IMR-90 (cell line): ENCODE results near the gene POU2F1. TPM values are rescaled to one million over a fixed set of nuclear protein-coding genes. Genes with fewer than 3 reads are reported as not detected.

Experiments
- ATAC-seq: fragments of 200-7000 bp; cut with Tn5 transposase; 2 replicates; pipeline ENCODE4 v1.9.1; 2020; ENCODE audit warnings: low read depth, mild to moderate bottlenecking, moderate library complexity
- BruUV-seq: library from RNA; stranded (reverse); fragments of 400-500 nt; replicated peaks from 2 replicates; lab custom pipeline; 2021; lab: Mats Ljungman, UMichigan
- CTCF ChIA-PET: fragments of 300-600 bp; formaldehyde crosslinking; extraction: SDS; loops from one replicate; lab custom pipeline; 2021; ENCODE audit warnings: antibody characterized with exemption; lab: Yijun Ruan, JAX
- POLR2A ChIA-PET: fragments of 300-600 bp; sonication (Branson Sonifier 250); formaldehyde crosslinking; loops from one replicate; lab custom pipeline; 2022; ENCODE audit warnings: antibody characterized with exemption; ENCODE audit not compliant: unreplicated experiment; lab: Charles Lee
- DNase-seq: peaks from one replicate; pipeline ENCODE4 v3.0.0; 2013
- H2AFZ ChIP-seq: replicated peaks from 2 replicates; pipeline ENCODE3; 2013; ENCODE audit warnings: low read length, mild to moderate bottlenecking; ENCODE audit not compliant: poor library complexity
- H2AK5ac ChIP-seq: 2 replicates; pipeline ENCODE4 v1.6.1; 2013; ENCODE audit warnings: low read depth, low read length, inconsistent platforms
- H2AK9ac ChIP-seq: replicated peaks from 2 replicates; pipeline ENCODE3; 2013; ENCODE audit warnings: mild to moderate bottlenecking, low read depth, low read length, moderate library complexity; ENCODE audit not compliant: poor library complexity
- H2BK120ac ChIP-seq: 2 replicates; pipeline ENCODE4 v1.6.1; 2013; ENCODE audit warnings: low read depth, low read length, inconsistent platforms
- H2BK15ac ChIP-seq: 3 replicates; pipeline ENCODE4 v1.6.1; 2013; ENCODE audit warnings: low read depth, low read length, inconsistent platforms
- H2BK20ac ChIP-seq: 2 replicates; pipeline ENCODE4 v1.6.1; 2013; ENCODE audit warnings: low read depth, mild to moderate bottlenecking, inconsistent platforms, low read length, moderate library complexity
- H2BK5ac ChIP-seq: 2 replicates; pipeline ENCODE4 v1.6.1; 2013; ENCODE audit warnings: mild to moderate bottlenecking, low read depth, low read length, inconsistent platforms; ENCODE audit not compliant: poor library complexity, severe bottlenecking
- H3K14ac ChIP-seq: replicated peaks from 2 replicates; pipeline ENCODE4 v1.6.1; 2013; ENCODE audit warnings: low read depth, low read length, inconsistent platforms
- H3K18ac ChIP-seq: 2 replicates; pipeline ENCODE4 v1.6.1; 2013; ENCODE audit warnings: low read depth, low read length, control low read depth
- H3K23ac ChIP-seq: 2 replicates; pipeline ENCODE4 v1.6.1; 2013; ENCODE audit warnings: low read depth, low read length, inconsistent platforms
- H3K27ac ChIP-seq: 2 replicates; pipeline ENCODE4 v1.5.1; 2013; ENCODE audit warnings: mild to moderate bottlenecking, control low read depth, low read length; ENCODE audit not compliant: insufficient read depth
- H3K27me3 ChIP-seq: 2 replicates; pipeline ENCODE4 v1.6.1; 2013; ENCODE audit warnings: low read length; ENCODE audit not compliant: control insufficient read depth, insufficient read depth
- H3K36me3 ChIP-seq: 2 replicates; pipeline ENCODE4 v1.6.1; 2013; ENCODE audit warnings: low read length, mixed read lengths; ENCODE audit not compliant: control insufficient read depth, insufficient read depth
- H3K4ac ChIP-seq: 2 replicates; pipeline ENCODE4 v1.6.1; 2013; ENCODE audit warnings: low read depth, low read length, inconsistent platforms
- H3K4me1 ChIP-seq: 2 replicates; pipeline ENCODE4 v1.6.1; 2013; ENCODE audit warnings: low read length, mixed read lengths; ENCODE audit not compliant: control insufficient read depth, insufficient read depth
- H3K4me2 ChIP-seq: 2 replicates; pipeline ENCODE4 v1.6.1; 2013; ENCODE audit warnings: low read depth, mild to moderate bottlenecking, control low read depth, low read length, moderate library complexity
- H3K4me3 ChIP-seq: 2 replicates; pipeline ENCODE4 v1.5.1; 2013; ENCODE audit warnings: low read depth, mild to moderate bottlenecking, control low read depth, low read length, moderate library complexity; ENCODE audit not compliant: insufficient read depth
- H3K56ac ChIP-seq: 2 replicates; pipeline ENCODE4 v1.6.1; 2013; ENCODE audit warnings: low read length, inconsistent platforms; ENCODE audit not compliant: insufficient read depth; ENCODE audit errors: extremely low read depth
- H3K79me1 ChIP-seq, 2 experiments: 2 replicates each; pipeline ENCODE4 v1.6.1; 2013; ENCODE audit warnings: low read length in 2 of 2, inconsistent platforms in 1 of 2, low read depth in 1 of 2
- H3K9ac ChIP-seq: 2 replicates; pipeline ENCODE4 v1.6.1; 2013; ENCODE audit warnings: low read depth, low read length, control low read depth
- H3K9me1 ChIP-seq: 2 replicates; pipeline ENCODE4 v1.6.1; 2013; ENCODE audit warnings: low read length, inconsistent platforms; ENCODE audit not compliant: insufficient read depth
- H3K9me3 ChIP-seq: 2 replicates; pipeline ENCODE4 v1.6.1; 2013; ENCODE audit warnings: low read length; ENCODE audit not compliant: control insufficient read depth, insufficient read depth
- H4K20me1 ChIP-seq: 2 replicates; pipeline ENCODE4 v1.6.1; 2013; ENCODE audit warnings: low read length, inconsistent platforms; ENCODE audit not compliant: insufficient read depth
- H4K5ac ChIP-seq: 2 replicates; pipeline ENCODE4 v1.6.1; 2013; ENCODE audit warnings: mild to moderate bottlenecking, low read depth, low read length, control low read depth
- H4K8ac ChIP-seq, 2 experiments: 2 replicates each; pipeline ENCODE4 v1.6.1; 2013; ENCODE audit warnings: low read depth in 2 of 2, low read length in 2 of 2, control low read depth in 1 of 2, inconsistent platforms in 1 of 2
- H4K91ac ChIP-seq: 2 replicates; pipeline ENCODE4 v1.6.1; 2013; ENCODE audit warnings: low read depth, low read length, inconsistent platforms; ENCODE audit not compliant: insufficient read depth
- BHLHE40 ChIP-seq: fragments of 150-350 bp; IDR thresholded peaks from 2 replicates; pipeline ENCODE4 v1.6.1; 2016; ENCODE audit warnings: mild to moderate bottlenecking, low read depth, low read length
- CEBPB ChIP-seq: IDR thresholded peaks from 2 replicates; pipeline ENCODE4 v1.6.1; 2012; ENCODE audit warnings: low read depth, low read length, improper control_type of control experiment
- CHD1 ChIP-seq: IDR thresholded peaks from 2 replicates; pipeline ENCODE4 v1.6.1; 2012; ENCODE audit warnings: low read depth, low read length, improper control_type of control experiment
- FOS ChIP-seq: fragments of 150-350 bp; IDR thresholded peaks from 2 replicates; pipeline ENCODE4 v1.6.1; 2016; ENCODE audit warnings: low read depth, low read length
- MAFK ChIP-seq: IDR thresholded peaks from 2 replicates; pipeline ENCODE4 v1.6.1; 2012; ENCODE audit warnings: low read depth, low read length, improper control_type of control experiment
- MAZ ChIP-seq: IDR thresholded peaks from 2 replicates; pipeline ENCODE4 v1.6.1; 2012; ENCODE audit warnings: low read depth, mild to moderate bottlenecking, low read length, improper control_type of control experiment, moderate library complexity, borderline replicate concordance
- MXI1 ChIP-seq: IDR thresholded peaks from 2 replicates; pipeline ENCODE4 v1.6.1; 2012; ENCODE audit warnings: low read depth, mild to moderate bottlenecking, low read length, moderate library complexity, borderline replicate concordance
- POLR2A ChIP-seq: IDR thresholded peaks from 2 replicates; pipeline ENCODE4 v1.6.1; 2012; ENCODE audit warnings: mild to moderate bottlenecking, low read depth, low read length
- RCOR1 ChIP-seq: IDR thresholded peaks from 2 replicates; pipeline ENCODE4 v1.6.1; 2012; ENCODE audit warnings: mild to moderate bottlenecking, low read length, improper control_type of control experiment; ENCODE audit not compliant: insufficient replicate concordance
- RFX5 ChIP-seq: IDR thresholded peaks from 2 replicates; pipeline ENCODE4 v1.8.0; 2012; ENCODE audit warnings: low read depth, mild to moderate bottlenecking, low read length, moderate library complexity
- SMC3 ChIP-seq: fragments of 150-350 bp; IDR thresholded peaks from 2 replicates; pipeline ENCODE4 v1.6.1; 2016; ENCODE audit warnings: low read depth, mild to moderate bottlenecking, antibody characterized with exemption, low read length, moderate library complexity
- WGBS, 2 experiments: methylation state at CpG; one replicate each; pipeline versions ENCODE4 v1.1.5 to v1.1.7; 2013; ENCODE audit warnings: missing lambda C conversion rate in 2 of 2; ENCODE audit not compliant: insufficient read length in 1 of 2; ENCODE audit errors: extremely low coverage in 2 of 2; 5-methylcytosine and 5-hydroxymethylcytosine counted together
- dilution Hi-C: fragments of 300-500 bp; cut with HindIII; formaldehyde crosslinking; loops from one replicate; pipeline ENCODE4 v1.14.3; 2018; ENCODE audit warnings: low sequenced_read_pairs; ENCODE audit not compliant: unreplicated experiment
- in situ Hi-C: fragments of 300-500 bp; cut with MboI; formaldehyde crosslinking; loops from 3 replicates; pipeline ENCODE4 v1.14.3; 2019; ENCODE audit warnings: low sequenced_read_pairs, inconsistent platforms, mixed read lengths
- intact Hi-C: fragments of 100-400 bp; cut with micrococcal nuclease; formaldehyde crosslinking; loops from 2 replicates; pipeline ENCODE4 v1.10.0; 2022
- polyA plus RNA-seq, 3 experiments: library from polyadenylated mRNA; depleted of rRNA; stranded (reverse); fragments of >200 nt; gene quantifications; 2 replicates each; pipeline ENCODE4 v1.2.3, GENCODE V29; 2012; ENCODE audit warnings: low replicate concordance in 1 of 3
- total RNA-seq: library from RNA; depleted of rRNA; stranded (reverse); fragments of >200 nt; gene quantifications from 2 replicates; pipeline ENCODE4 v1.2.3, GENCODE V29; 2012
- TF ChIP-seq, protein P1 (sequence below): fragments of 150-350 bp; IDR thresholded peaks from 2 replicates; pipeline ENCODE4 v1.6.1; 2016; ENCODE audit warnings: low read depth, mild to moderate bottlenecking, low read length, moderate library complexity, borderline replicate concordance
- TF ChIP-seq, protein P2 (sequence below): conservative IDR thresholded peaks from 2 replicates; pipeline ENCODE4 v1.5.1; 2012; ENCODE audit warnings: mild to moderate bottlenecking, low read depth, low read length, improper control_type of control experiment

POU2F1 gene
- total and polyA plus RNA-seq, 2 of the 4 experiments (the other 2 are of a cell fraction) = 1.2 to 3.4 TPM

GRCh38 chr1:167325151-167325550, 104.5 kb downstream of the POU2F1 start:
- H3K4me2 ChIP-seq = no peak overlapping the region
- no peak overlapping the region for H2AFZ ChIP-seq
- H3K4me1 ChIP-seq = no peaks in the 10 kb centered on the region
- POLR2A ChIA-PET = no interaction called here
- H3K4me3 ChIP-seq = no peak overlapping the region
- no peak overlapping the region for H3K9ac ChIP-seq
- H3K9me1 ChIP-seq = no peaks in the 10 kb centered on the region
- in situ Hi-C loops (no loop called here), dilution Hi-C loops (no loop called here), intact Hi-C loops (no loop called here)
- WGBS, 2 experiments = no CpG with 5 or more reads among the region's 1 CpG
- H2BK20ac ChIP-seq = no peak overlapping the region
- no peak overlapping the region for H4K5ac ChIP-seq
- H3K23ac ChIP-seq = no peak overlapping the region
- H4K20me1 ChIP-seq = no peaks in the 10 kb centered on the region; the same call in 1 of the 2 replicates
- no peak overlapping the region for H3K18ac ChIP-seq
- H2BK15ac ChIP-seq = no peak overlapping the region
- H3K4ac ChIP-seq = no peak overlapping the region
- H3K79me1 ChIP-seq = no peaks in the 10 kb centered on the region; a peak in 1 of 4 replicates
- no peak overlapping the region for H3K56ac ChIP-seq
- CTCF ChIA-PET = no interaction called here
- TF ChIP-seq POLR2A (no peak), MAZ (no peak), SMC3 (no peak), FOS (no peak), CEBPB (no peak), MAFK (no peak), CHD1 (no peak), MXI1 (no peak), RCOR1 (no peak), BHLHE40 (no peak), RFX5 (no peak)
- TF ChIP-seq, protein P1, sequence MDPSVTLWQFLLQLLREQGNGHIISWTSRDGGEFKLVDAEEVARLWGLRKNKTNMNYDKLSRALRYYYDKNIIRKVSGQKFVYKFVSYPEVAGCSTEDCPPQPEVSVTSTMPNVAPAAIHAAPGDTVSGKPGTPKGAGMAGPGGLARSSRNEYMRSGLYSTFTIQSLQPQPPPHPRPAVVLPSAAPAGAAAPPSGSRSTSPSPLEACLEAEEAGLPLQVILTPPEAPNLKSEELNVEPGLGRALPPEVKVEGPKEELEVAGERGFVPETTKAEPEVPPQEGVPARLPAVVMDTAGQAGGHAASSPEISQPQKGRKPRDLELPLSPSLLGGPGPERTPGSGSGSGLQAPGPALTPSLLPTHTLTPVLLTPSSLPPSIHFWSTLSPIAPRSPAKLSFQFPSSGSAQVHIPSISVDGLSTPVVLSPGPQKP = no peak
- TF ChIP-seq, protein P2, sequence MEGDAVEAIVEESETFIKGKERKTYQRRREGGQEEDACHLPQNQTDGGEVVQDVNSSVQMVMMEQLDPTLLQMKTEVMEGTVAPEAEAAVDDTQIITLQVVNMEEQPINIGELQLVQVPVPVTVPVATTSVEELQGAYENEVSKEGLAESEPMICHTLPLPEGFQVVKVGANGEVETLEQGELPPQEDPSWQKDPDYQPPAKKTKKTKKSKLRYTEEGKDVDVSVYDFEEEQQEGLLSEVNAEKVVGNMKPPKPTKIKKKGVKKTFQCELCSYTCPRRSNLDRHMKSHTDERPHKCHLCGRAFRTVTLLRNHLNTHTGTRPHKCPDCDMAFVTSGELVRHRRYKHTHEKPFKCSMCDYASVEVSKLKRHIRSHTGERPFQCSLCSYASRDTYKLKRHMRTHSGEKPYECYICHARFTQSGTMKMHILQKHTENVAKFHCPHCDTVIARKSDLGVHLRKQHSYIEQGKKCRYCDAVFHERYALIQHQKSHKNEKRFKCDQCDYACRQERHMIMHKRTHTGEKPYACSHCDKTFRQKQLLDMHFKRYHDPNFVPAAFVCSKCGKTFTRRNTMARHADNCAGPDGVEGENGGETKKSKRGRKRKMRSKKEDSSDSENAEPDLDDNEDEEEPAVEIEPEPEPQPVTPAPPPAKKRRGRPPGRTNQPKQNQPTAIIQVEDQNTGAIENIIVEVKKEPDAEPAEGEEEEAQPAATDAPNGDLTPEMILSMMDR = no peak
- H3K27me3 ChIP-seq = no peaks in the 10 kb centered on the region
- no peak overlapping the region for H2BK5ac ChIP-seq
- no peak overlapping the region for H3K27ac ChIP-seq
- H2AK5ac ChIP-seq = no peak overlapping the region
- no peak overlapping the region for H2BK120ac ChIP-seq
- H3K9me3 ChIP-seq = peaks cover 10% of the 10 kb centered on the region
- H3K14ac ChIP-seq = no peak overlapping the region
- H4K8ac ChIP-seq = no peak overlapping the region
- no peak for ATAC-seq
- H2AK9ac ChIP-seq = no peak overlapping the region
- DNase-seq = no peak
- H3K36me3 ChIP-seq = peaks cover 3% of the 10 kb centered on the region; the same call in 1 of the 2 replicates
- H4K91ac ChIP-seq = no peak overlapping the region
- no TSS peak for BruUV-seq
